ENCODE results near the gene ACCS.

Gene ACCS

DNA sequence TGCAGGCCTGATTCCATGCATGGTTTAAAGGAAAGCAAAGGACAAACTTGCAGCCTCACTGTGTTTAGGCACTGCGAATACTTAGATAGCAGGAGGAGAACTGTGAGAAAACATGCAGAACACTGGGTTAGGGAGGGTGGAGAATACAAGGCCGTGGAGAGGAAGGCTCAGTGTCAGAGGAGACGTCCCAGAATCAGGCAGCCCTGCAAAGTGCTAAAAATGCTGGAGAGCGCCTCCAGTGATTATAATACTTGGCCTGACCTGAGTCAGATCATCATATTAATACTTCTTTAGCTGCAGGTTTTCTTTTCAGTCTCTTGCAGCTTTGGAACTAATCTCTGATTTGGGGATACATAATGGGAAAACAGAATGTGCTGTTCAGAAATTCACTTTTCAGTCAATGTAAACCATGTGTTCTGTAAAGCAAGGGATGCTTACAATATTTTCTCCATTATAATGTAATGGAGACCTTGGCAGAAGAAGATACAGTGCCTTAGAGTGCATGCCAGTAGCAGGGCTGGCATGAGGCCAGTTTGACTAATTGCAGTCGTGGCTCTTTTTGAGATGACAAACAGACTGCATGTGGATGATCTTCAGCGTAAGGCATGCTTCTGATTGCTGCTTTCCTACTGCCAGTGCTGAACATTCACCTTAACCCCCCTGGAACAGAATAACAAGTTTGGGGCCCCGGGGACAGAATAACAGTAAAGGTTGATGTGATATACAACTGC is 46.2 kb downstream of the ACCS start:
- no peak overlapping the region for H3K4me3 ChIP-seq (ENCODE audit: low read depth, low read length)
- TF ChIP-seq, protein P1, sequence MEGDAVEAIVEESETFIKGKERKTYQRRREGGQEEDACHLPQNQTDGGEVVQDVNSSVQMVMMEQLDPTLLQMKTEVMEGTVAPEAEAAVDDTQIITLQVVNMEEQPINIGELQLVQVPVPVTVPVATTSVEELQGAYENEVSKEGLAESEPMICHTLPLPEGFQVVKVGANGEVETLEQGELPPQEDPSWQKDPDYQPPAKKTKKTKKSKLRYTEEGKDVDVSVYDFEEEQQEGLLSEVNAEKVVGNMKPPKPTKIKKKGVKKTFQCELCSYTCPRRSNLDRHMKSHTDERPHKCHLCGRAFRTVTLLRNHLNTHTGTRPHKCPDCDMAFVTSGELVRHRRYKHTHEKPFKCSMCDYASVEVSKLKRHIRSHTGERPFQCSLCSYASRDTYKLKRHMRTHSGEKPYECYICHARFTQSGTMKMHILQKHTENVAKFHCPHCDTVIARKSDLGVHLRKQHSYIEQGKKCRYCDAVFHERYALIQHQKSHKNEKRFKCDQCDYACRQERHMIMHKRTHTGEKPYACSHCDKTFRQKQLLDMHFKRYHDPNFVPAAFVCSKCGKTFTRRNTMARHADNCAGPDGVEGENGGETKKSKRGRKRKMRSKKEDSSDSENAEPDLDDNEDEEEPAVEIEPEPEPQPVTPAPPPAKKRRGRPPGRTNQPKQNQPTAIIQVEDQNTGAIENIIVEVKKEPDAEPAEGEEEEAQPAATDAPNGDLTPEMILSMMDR (conservative IDR thresholded peaks at IDR 0.05; ENCODE audit: low read depth, low read length): no peak
- peak; percentile 57 for DNase-seq (ENCODE audit: low read depth)

GRCh38 chr11:44113018-44113417 is 46.9 kb downstream of the ACCS start:
- TF ChIP-seq, protein P1 (conservative IDR thresholded peaks at IDR 0.05; ENCODE audit: low read depth, low read length): no peak
- no peak overlapping the region for H3K4me3 ChIP-seq (ENCODE audit: low read depth, low read length)
- no peak for DNase-seq (ENCODE audit: low read depth)

DNA sequence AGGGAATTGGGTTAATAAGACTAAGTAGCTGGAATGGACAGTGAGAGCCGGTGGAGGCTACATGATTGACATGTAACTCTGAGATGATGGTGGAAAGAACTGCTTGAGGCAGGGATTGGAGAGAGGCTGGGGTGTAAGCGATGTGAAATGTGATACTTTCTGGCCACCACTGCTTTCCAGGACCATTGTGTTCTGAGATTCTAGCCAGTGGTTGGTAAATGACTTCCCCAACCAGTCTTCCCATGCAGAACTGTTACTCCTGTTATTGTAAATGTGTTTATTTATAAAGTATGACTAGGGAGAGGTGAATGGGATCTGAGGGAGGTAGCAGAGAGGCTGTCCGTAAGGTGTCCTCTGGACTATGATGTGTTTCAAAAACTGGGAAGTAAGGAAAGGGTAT is 47.5 kb downstream of the ACCS start:
- no peak overlapping the region for H3K4me3 ChIP-seq (ENCODE audit: low read depth, low read length)
- TF ChIP-seq, protein P1 (conservative IDR thresholded peaks at IDR 0.05; ENCODE audit: low read depth, low read length): no peak
- no peak for DNase-seq (ENCODE audit: low read depth)

DNA sequence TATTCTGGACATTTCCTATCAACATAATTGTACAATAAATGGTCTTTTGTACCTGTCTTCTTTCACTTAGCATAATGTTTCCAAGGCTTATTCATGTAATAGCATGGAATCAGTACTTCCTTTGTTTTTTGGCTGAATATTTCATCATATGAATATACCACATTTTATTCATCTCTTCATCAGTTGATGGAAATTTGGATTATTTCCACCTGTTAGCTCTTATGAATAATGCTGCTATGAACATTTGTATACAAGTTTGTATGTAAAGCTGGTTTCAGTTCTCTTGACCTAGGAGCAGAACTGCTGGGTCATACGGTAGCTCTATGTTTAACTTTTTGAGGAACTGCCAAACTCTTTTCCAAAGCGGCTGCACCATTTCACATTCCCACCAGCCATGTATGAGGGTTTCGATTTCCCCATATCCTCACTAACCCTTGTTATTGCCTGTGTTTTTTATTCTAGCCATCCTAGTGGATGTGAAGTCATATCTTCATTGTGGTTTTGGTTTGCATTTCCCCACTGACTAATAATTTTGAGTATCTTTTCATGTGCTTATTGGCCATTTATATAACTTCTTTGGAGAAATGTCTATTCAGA is 50.3 kb downstream of the ACCS start:
- TF ChIP-seq, protein P1 (conservative IDR thresholded peaks at IDR 0.05; ENCODE audit: low read depth, low read length): no peak
- no peak for DNase-seq (ENCODE audit: low read depth)
- no peak overlapping the region for H3K4me3 ChIP-seq (ENCODE audit: low read depth, low read length)

GRCh38 chr11:44120169-44120568 is 54.1 kb downstream of the ACCS start:
- TF ChIP-seq, protein P1 (conservative IDR thresholded peaks at IDR 0.05; ENCODE audit: low read depth, low read length): peak; percentile 60
- H3K4me3 ChIP-seq (ENCODE audit: low read depth, low read length): no peak overlapping the region
- no peak for DNase-seq (ENCODE audit: low read depth)

DNA sequence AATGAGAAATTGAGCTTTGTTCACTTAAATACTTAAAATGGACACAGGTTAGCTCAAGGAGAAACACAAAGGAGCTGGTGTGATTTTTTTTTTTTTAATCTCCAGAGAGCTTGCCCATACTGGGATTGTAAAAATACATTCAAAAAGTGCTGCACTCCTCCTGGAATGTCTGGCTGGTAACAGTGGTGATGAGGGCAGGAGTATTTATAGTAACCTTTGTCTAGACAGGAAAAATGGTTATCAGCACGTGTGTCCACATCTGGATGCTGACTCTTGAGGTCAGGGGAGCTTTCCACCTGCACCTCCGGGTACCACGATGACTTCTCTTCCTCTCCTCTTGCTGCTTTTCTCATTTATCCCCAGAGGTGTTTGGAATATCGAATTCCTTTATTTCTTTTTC is 59.5 kb downstream of the ACCS start:
- no peak overlapping the region for H3K4me3 ChIP-seq (ENCODE audit: low read depth, low read length)
- no peak for DNase-seq (ENCODE audit: low read depth)
- TF ChIP-seq, protein P1 (conservative IDR thresholded peaks at IDR 0.05; ENCODE audit: low read depth, low read length): no peak

- no peak for DNase-seq (ENCODE audit: low read depth)
- TF ChIP-seq, protein P1 (conservative IDR thresholded peaks at IDR 0.05; ENCODE audit: low read depth, low read length): no peak
- no peak overlapping the region for H3K4me3 ChIP-seq (ENCODE audit: low read depth, low read length)
Measured at GRCh38 chr11:44126304-44126703, 60.2 kb downstream of the ACCS start.

Measured in choroid plexus epithelial cell (primary cell).